ENCODE measurements around the gene ZNF350. TPM values are rescaled to one million over a fixed set of nuclear protein-coding genes. Genes with fewer than 3 reads are reported as not detected.

ZNF350 gene
- total and polyA plus RNA-seq, 10 donors: 7.9 to 26.0 (median 19.2) TPM

- WGBS, 5 donors: 23 to 40% (median 28%) methylated on average over 11 of the region's 11 CpGs
- Histone ChIP-seq H3K27ac (peak overlapping the region; percentile 86 to 93 (median 89)), H3K4me1 (peaks cover 0 to 27% (median 15%) of the 10 kb centered on the region in 6 donors), H3K27me3 (replicated peaks in 1 of 7) (no peaks in the 10 kb centered on the region), H3K4me3 (peak overlapping the region; percentile 66 to 88 (median 78)), H3K36me3 (peaks cover 10 to 23% (median 19%) of the 10 kb centered on the region in 6 donors), H3K9me3 (peaks cover 8 to 83% (median 71%) of the 10 kb centered on the region in 8 donors)
- intact Hi-C loops (cut with DNase I; ENCODE audit: low total_unique reads): no loop called here
- no peak for TF ChIP-seq CTCF (IDR thresholded peaks at IDR 0.05 in 8 of 11, conservative IDR thresholded peaks at IDR 0.05 in 3 of 11)
- no peak for TF ChIP-seq POLR2A (IDR thresholded peaks at IDR 0.05)
- TF ChIP-seq POLR2AphosphoS5 (IDR thresholded peaks at IDR 0.05): no peak
- DNase-seq: no peak
Measured at GRCh38 chr19:51926426-51926783, 60.2 kb downstream of the ZNF350 start.

GRCh38 chr19:51921949-51922348 is 64.7 kb downstream of the ZNF350 start:
- WGBS, 5 donors: 86 to 97% (median 92%) methylated on average over 8 of the region's 8 CpGs
- Histone ChIP-seq H3K27ac (no peak overlapping the region), H3K4me1 (peaks cover 0 to 6% (median 2%) of the 10 kb centered on the region in 6 donors), H3K4me3 (no peak overlapping the region), H3K9me3 (peaks cover 24 to 97% (median 95%) of the 10 kb centered on the region in 8 donors), H3K27me3 (replicated peaks in 1 of 7) (no peaks in the 10 kb centered on the region), H3K36me3 (no peaks in the 10 kb centered on the region)
- no peak for DNase-seq
- TF ChIP-seq POLR2AphosphoS5 (IDR thresholded peaks at IDR 0.05) (no peak), POLR2A (IDR thresholded peaks at IDR 0.05) (no peak), CTCF (IDR thresholded peaks at IDR 0.05 in 8 of 11, conservative IDR thresholded peaks at IDR 0.05 in 3 of 11) (no peak)
- intact Hi-C loops (cut with DNase I; ENCODE audit: low total_unique reads): no loop called here

- Histone ChIP-seq H3K4me3 (no peak overlapping the region), H3K4me1 (no peaks in the 10 kb centered on the region), H3K27me3 (replicated peaks in 1 of 7) (no peaks in the 10 kb centered on the region), H3K27ac (no peak overlapping the region), H3K9me3 (peaks cover 38 to 100% (median 100%) of the 10 kb centered on the region in 8 donors), H3K36me3 (no peaks in the 10 kb centered on the region)
- intact Hi-C loops (cut with DNase I; ENCODE audit: low total_unique reads): no loop called here
- WGBS, 5 donors: 75 to 90% (median 86%) methylated on average over 3 of the region's 3 CpGs
- DNase-seq: no peak
- TF ChIP-seq POLR2A (IDR thresholded peaks at IDR 0.05) (no peak), POLR2AphosphoS5 (IDR thresholded peaks at IDR 0.05) (no peak), CTCF (IDR thresholded peaks at IDR 0.05 in 8 of 11, conservative IDR thresholded peaks at IDR 0.05 in 3 of 11) (no peak)
Measured at GRCh38 chr19:51919606-51920005, 67.0 kb downstream of the ZNF350 start.

GRCh38 chr19:51916167-51916566 is 70.5 kb downstream of the ZNF350 start:
- no peaks in the 10 kb centered on the region for H3K36me3 ChIP-seq
- WGBS, 5 donors: 89 to 97% (median 96%) methylated on average over 1 of the region's 1 CpG
- no peak overlapping the region for H3K27ac ChIP-seq
- DNase-seq: no peak
- peaks cover 37 to 100% (median 100%) of the 10 kb centered on the region in 8 donors for H3K9me3 ChIP-seq
- H3K4me1 ChIP-seq: no peaks in the 10 kb centered on the region
- TF ChIP-seq POLR2AphosphoS5 (IDR thresholded peaks at IDR 0.05) (no peak), CTCF (IDR thresholded peaks at IDR 0.05 in 8 of 11, conservative IDR thresholded peaks at IDR 0.05 in 3 of 11) (no peak), POLR2A (IDR thresholded peaks at IDR 0.05) (no peak)
- no peaks in the 10 kb centered on the region for H3K27me3 ChIP-seq (replicated peaks in 1 of 7)
- H3K4me3 ChIP-seq: no peak overlapping the region
- intact Hi-C loops (cut with DNase I; ENCODE audit: low total_unique reads): no loop called here
